SHP77 treated with DMSO at 0.1 percent for 48 hours (cell line): Measurements from ENCODE around the gene POTEG.
"Not testable (repeated sequence)": the region's sequence is repeated elsewhere in the genome, so short reads cannot be mapped to it uniquely, and the experiment has no call there.

Experiments used
- DNase-seq: peaks from one replicate; lab custom pipeline; 2025; lab: John Stamatoyannopoulos, UW

POTEG gene

GRCh38 chr14:19434241-19434640, at the start of gene POTEG:
Gene POTEG (minus strand): TSS chr14:19434341. CDS start chr14:19434289, 52 bp downstream.
- DNase-seq: not testable (repeated sequence)

- not testable (repeated sequence) for DNase-seq
Observed at GRCh38 chr14:19482093-19482492, 48.0 kb upstream of the POTEG start.

- DNase-seq: not testable (repeated sequence)
Observed at GRCh38 chr14:19481421-19481820, 47.3 kb upstream of the POTEG start.

GRCh38 chr14:19480491-19480890, 46.4 kb upstream of the POTEG start:
- not testable (repeated sequence) for DNase-seq

GRCh38 chr14:19445761-19446160, 11.6 kb upstream of the POTEG start:
- DNase-seq: not testable (repeated sequence)

- not testable (repeated sequence) for DNase-seq
Observed at GRCh38 chr14:19439826-19440225, 5.7 kb upstream of the POTEG start.

- not testable (repeated sequence) for DNase-seq
Observed at GRCh38 chr14:19439219-19439618, 5.1 kb upstream of the POTEG start.

GRCh38 chr14:19437126-19437443, 2.9 kb upstream of the POTEG start:
- DNase-seq: not testable (repeated sequence)

GRCh38 chr14:19436311-19437125, 2.4 kb upstream of the POTEG start:
- not testable (repeated sequence) for DNase-seq

GRCh38 chr14:19435852-19436251, 1.7 kb upstream of the POTEG start:
- DNase-seq: not testable (repeated sequence)

GRCh38 chr14:19434891-19435290, 750 bp upstream of the POTEG start:
- DNase-seq: not testable (repeated sequence)

- not testable (repeated sequence) for DNase-seq
Observed at GRCh38 chr14:19433765-19434164, 376 bp downstream of the POTEG start.

GRCh38 chr14:19408519-19408918, 25.6 kb downstream of the POTEG start:
- DNase-seq: not testable (repeated sequence)

GRCh38 chr14:19402097-19402496, 32.0 kb downstream of the POTEG start:
- DNase-seq: not testable (repeated sequence)

- not testable (repeated sequence) for DNase-seq
Observed at GRCh38 chr14:19394727-19395126, 39.4 kb downstream of the POTEG start.

- not testable (repeated sequence) for DNase-seq
Observed at GRCh38 chr14:19390230-19390629, 43.9 kb downstream of the POTEG start.

- DNase-seq: not testable (repeated sequence)
Observed at GRCh38 chr14:19388741-19389140, 45.4 kb downstream of the POTEG start.

- not testable (repeated sequence) for DNase-seq
Observed at GRCh38 chr14:19386996-19387395, 47.1 kb downstream of the POTEG start.

GRCh38 chr14:19386309-19386708, 47.8 kb downstream of the POTEG start:
- DNase-seq: not testable (repeated sequence)

GRCh38 chr14:19384088-19384781, 49.9 kb downstream of the POTEG start:
- DNase-seq: not testable (repeated sequence)

- not testable (repeated sequence) for DNase-seq
Observed at GRCh38 chr14:19383008-19383584, 51.0 kb downstream of the POTEG start.

GRCh38 chr14:19380137-19380536, 54.0 kb downstream of the POTEG start:
- not testable (repeated sequence) for DNase-seq

GRCh38 chr14:19374451-19374903, 59.7 kb downstream of the POTEG start:
- not testable (repeated sequence) for DNase-seq
